ENCODE data around the gene DCUN1D3.

The DCUN1D3 gene

DNA sequence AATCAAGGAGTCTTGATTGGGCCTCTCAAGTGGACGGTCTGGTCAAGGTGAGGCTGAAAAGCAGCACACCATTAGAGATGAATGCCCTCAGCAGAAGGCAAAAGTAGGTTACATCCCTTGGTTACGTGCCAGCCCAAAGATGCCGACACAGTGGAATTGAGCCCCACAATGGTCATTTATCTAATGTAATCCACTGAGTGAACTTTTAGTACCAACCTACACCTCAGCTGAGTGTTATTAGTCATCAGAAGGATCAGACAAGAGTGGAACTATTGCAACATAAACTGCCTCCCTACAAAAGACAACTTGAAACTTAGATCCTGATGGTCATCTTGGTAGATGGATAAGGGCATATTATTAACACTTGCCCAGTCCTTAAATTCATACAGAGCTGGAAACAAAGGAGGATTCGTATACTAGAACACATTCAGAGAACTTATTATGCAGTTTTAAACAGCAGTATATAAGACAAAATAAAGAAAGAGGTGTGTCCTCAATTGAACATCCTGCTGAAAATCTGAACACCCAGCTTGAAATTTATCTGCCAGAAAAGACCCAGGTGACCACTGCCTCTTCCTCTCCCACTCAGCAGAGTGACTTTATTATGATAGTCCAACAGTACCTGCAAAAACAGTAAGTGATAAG lies 2.8 kb downstream of the DCUN1D3 start:
- TF ChIP-seq, protein P1, sequence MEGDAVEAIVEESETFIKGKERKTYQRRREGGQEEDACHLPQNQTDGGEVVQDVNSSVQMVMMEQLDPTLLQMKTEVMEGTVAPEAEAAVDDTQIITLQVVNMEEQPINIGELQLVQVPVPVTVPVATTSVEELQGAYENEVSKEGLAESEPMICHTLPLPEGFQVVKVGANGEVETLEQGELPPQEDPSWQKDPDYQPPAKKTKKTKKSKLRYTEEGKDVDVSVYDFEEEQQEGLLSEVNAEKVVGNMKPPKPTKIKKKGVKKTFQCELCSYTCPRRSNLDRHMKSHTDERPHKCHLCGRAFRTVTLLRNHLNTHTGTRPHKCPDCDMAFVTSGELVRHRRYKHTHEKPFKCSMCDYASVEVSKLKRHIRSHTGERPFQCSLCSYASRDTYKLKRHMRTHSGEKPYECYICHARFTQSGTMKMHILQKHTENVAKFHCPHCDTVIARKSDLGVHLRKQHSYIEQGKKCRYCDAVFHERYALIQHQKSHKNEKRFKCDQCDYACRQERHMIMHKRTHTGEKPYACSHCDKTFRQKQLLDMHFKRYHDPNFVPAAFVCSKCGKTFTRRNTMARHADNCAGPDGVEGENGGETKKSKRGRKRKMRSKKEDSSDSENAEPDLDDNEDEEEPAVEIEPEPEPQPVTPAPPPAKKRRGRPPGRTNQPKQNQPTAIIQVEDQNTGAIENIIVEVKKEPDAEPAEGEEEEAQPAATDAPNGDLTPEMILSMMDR (IDR thresholded peaks at IDR 0.05; ENCODE audit: low read depth, low read length) = no peak
- peak; percentile 45 for DNase-seq (ENCODE audit: low read depth, low spot score)
- in situ Hi-C loops (cut with HindIII; ENCODE audit: low sequenced_read_pairs) = no loop called here
- H3K4me3 ChIP-seq (ENCODE audit: low read depth, low read length) = peak overlapping the region; percentile 96

DNA sequence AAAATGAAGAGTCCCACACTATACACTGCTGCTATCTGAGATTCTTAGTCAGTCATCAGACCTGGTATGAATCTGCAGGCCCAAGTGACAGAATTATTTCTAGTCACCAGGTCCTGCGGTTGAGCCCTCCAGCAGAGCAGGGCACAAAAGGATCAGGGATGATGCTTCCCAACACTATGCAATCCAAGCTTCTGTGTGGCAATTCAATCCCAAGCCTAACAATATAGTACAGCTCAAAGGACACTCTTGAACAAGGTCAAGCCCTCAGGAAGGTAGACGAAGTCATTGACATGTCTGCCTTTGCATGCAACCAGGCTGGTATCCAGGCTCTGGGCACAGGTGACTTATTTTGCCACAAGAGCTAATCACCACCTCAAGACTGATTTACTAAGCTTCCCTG lies 5.8 kb downstream of the DCUN1D3 start:
- DNase-seq (ENCODE audit: low read depth, low spot score) = no peak
- H3K4me3 ChIP-seq (ENCODE audit: low read depth, low read length) = no peak overlapping the region
- in situ Hi-C loops (cut with HindIII; ENCODE audit: low sequenced_read_pairs) = no loop called here
- TF ChIP-seq, protein P1 (IDR thresholded peaks at IDR 0.05; ENCODE audit: low read depth, low read length) = no peak

DNA sequence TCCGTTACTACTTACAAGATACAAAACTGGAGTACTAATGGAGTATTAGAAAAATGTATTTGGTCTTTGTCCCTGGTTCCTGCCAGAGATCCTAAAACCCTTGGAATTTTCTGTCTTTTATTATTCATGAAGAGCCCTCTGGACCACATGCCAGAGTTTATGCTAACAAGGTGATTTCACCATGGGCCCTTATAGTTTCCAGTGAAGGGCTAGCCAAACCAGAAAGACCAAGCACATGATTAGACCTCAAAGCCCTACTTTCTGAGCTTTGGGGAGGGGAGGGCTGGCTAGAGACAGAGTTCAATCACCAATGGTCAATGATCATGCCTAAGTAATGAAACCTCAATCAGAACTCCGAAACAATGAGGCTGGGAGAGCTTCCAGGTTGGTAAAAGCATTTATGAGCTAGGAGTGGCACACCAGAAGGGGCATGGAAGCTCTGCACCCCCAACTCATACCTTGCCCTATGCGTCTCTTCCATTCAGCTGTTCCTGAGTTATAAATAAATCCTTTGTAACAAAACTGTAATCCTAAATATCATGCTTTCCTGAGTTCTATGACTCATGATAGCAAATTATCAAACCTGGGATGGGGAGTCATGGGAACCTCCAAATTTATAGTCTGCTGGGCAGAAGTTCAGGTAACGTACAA lies 10.4 kb downstream of the DCUN1D3 start:
- TF ChIP-seq, protein P1 (IDR thresholded peaks at IDR 0.05; ENCODE audit: low read depth, low read length) = no peak

DNA sequence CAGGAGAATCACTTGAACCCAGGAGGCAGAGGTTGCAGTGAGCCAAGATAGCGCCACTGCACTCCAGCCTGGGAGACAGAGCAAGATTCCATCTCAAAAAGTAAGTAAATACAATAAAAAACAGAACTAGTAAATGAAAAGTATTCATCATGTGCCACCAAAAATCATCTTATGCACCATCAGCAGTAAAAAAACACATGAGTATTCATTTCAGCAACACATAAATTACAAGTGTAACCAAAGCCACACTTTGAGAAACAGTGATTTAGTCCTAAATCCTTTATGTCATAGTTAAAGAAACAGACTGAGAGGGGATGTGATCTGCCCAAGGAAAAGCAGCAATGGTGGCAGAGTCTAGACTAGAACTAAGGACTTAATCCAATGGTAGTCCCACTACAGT lies 13.0 kb downstream of the DCUN1D3 start:
- no peak for DNase-seq (ENCODE audit: low read depth, low spot score)
- in situ Hi-C loops (cut with HindIII; ENCODE audit: low sequenced_read_pairs) = no loop called here
- TF ChIP-seq, protein P1 (IDR thresholded peaks at IDR 0.05; ENCODE audit: low read depth, low read length) = no peak
- H3K4me3 ChIP-seq (ENCODE audit: low read depth, low read length) = no peak overlapping the region

More for the DNA sequence above, 10.4 kb downstream of the DCUN1D3 start:
- in situ Hi-C loops (cut with HindIII; ENCODE audit: low sequenced_read_pairs) = no loop called here
- no peak for DNase-seq (ENCODE audit: low read depth, low spot score)
- H3K4me3 ChIP-seq (ENCODE audit: low read depth, low read length) = no peak overlapping the region

DNA sequence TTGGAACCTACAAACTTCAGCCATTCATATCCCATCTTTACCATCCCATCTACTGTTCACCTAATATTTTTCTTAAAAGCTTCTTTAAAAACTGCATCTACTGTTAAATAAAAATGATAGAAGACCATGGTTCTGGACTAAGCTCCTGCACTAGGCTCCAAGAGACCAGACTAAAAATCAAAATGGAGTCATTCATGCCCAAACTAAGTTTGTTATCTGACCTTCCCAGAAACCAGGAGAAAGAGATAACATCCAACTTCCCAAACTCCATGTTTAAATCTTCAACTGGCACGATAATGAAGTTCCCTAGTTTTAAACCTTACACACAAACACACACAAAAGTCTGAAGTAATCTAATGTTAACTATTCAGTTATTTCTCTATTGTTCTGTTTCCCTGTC lies 13.8 kb downstream of the DCUN1D3 start:
- DNase-seq (ENCODE audit: low read depth, low spot score) = no peak
- in situ Hi-C loops (cut with HindIII; ENCODE audit: low sequenced_read_pairs) = no loop called here
- TF ChIP-seq, protein P1 (IDR thresholded peaks at IDR 0.05; ENCODE audit: low read depth, low read length) = no peak

DNA sequence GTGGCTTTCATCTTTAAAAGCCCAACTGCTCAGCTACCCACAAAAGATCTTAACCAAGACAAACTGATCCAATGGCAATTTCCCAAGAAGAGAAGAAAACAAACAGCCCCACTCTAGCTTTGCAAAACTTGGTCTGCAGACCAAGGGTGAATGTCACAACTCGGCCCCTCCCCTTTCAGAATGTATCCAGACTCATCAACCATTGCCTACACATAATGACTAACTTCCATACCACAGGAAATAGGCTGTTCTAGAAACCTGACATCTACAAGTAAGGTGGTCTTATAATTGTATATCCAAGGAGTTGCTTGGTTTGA lies 16.0 kb downstream of the DCUN1D3 start:
- H3K4me3 ChIP-seq (ENCODE audit: low read depth, low read length) = no peak overlapping the region
- TF ChIP-seq, protein P1 (IDR thresholded peaks at IDR 0.05; ENCODE audit: low read depth, low read length) = no peak
- DNase-seq (ENCODE audit: low read depth, low spot score) = peak; percentile 87
- in situ Hi-C loops (cut with HindIII; ENCODE audit: low sequenced_read_pairs) = no loop called here

More for the DNA sequence above, 13.8 kb downstream of the DCUN1D3 start:
- no peak overlapping the region for H3K4me3 ChIP-seq (ENCODE audit: low read depth, low read length)

Data from astrocyte of the spinal cord (primary cell).